Measurements from ENCODE around the gene CFDP1.

Gene CFDP1

DNA sequence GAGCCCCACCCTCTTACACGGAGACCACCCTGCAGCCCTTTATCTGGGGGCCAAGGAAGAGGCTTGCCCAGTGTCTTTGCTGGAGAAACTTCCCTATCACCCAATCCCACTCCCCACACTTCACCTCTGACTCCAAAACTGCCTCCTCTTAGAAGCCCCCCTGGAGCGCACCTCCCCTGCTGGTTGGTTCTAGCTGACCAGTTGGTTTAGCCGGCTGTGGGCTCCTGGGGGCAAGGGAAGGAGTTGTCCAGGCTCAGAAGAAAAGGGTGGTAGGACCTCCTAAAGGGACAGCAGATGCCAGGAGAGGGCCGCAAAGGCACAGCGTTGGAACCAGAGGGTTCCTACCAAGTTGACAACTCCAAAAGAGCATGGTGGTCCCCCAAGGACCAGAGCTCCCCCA is 183.9 kb downstream of the CFDP1 start:
- peak overlapping the region; percentile 75 for H3K4me3 ChIP-seq (ENCODE audit: low read length)
- H3K27ac ChIP-seq (ENCODE audit: low read length): no peak overlapping the region
- peaks cover 56% of the 10 kb centered on the region for H3K4me1 ChIP-seq (ENCODE audit: control insufficient read depth, low read depth, low read length)
- no peaks in the 10 kb centered on the region for H3K36me3 ChIP-seq (ENCODE audit: control insufficient read depth, low read depth, low read length)
- no peaks in the 10 kb centered on the region for H3K9me3 ChIP-seq (ENCODE audit: control insufficient read depth, low read depth, low read length)
- no peaks in the 10 kb centered on the region for H3K27me3 ChIP-seq (ENCODE audit: control insufficient read depth, insufficient read depth, low read length)
- no peak overlapping the region for H3K9ac ChIP-seq (ENCODE audit: low read length)

DNA sequence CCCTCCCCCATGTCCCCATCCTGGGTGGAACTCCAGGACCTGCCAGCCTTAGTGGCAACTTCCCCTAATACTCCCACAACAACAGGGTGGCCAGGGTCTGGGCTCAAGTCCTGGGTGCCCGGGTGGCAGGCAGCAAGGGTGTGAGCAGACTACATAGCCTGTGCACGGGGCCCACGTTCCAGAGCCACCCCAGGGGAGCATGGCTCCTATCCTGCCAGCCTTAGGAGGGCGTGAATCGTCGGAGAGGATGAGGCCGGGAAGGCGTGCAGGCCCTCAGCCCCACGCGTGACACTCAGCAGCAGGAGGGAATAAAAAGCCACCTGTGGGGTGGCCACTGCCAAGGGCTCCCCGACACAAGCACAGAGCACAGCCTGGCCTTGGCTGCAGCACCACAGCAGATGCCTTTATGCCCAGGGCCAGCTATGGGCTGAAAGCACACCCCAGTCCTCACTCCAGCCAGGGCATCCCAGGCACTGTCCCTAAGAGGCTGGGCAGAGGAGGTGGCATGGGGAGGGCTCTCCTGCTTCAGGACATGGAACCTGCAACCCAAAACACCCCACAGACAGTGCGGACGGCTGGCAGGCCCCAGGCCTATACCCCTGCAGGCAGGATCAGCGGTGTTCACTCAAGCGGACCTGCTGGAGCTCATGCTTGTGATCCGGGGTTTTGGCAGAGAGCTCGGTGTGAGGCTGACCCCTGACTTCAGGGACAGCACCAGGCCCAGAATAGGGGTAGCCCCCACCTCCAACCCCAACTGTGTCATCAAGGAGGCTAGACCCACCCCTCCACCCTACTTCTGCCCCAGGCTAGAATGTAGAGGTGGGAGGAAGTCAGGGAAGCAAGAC is 184.5 kb downstream of the CFDP1 start:
- H3K27me3 ChIP-seq (ENCODE audit: control insufficient read depth, insufficient read depth, low read length): no peaks in the 10 kb centered on the region
- H3K4me1 ChIP-seq (ENCODE audit: control insufficient read depth, low read depth, low read length): peaks cover 50% of the 10 kb centered on the region
- H3K4me3 ChIP-seq (ENCODE audit: low read length): no peak overlapping the region
- no peaks in the 10 kb centered on the region for H3K9me3 ChIP-seq (ENCODE audit: control insufficient read depth, low read depth, low read length)
- no peak overlapping the region for H3K27ac ChIP-seq (ENCODE audit: low read length)
- H3K9ac ChIP-seq (ENCODE audit: low read length): no peak overlapping the region
- H3K36me3 ChIP-seq (ENCODE audit: control insufficient read depth, low read depth, low read length): no peaks in the 10 kb centered on the region

GRCh38 chr16:75248142-75248535 is 185.2 kb downstream of the CFDP1 start:
- no peak overlapping the region for H3K9ac ChIP-seq (ENCODE audit: low read length)
- peaks cover 44% of the 10 kb centered on the region for H3K4me1 ChIP-seq (ENCODE audit: control insufficient read depth, low read depth, low read length)
- no peak overlapping the region for H3K27ac ChIP-seq (ENCODE audit: low read length)

DNA sequence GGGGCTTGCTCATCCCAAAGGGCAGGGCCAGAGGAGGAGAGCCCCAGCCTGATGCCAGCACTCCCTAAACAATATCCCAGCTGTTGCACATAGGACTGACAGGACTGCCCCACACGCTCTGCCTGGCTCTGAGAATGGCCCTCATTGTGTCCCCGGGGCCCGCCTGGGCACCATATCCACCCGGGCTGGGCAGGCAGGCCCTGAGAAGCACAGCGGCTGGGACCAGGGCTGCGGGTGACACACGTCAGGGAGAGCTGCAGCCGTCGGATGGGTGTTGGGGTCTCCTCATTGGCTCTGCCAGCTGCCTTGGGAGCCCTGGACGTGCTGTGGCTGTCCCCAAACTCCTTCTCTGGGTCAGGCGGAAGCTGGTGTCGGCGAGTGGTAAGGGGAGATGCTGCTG is 186.1 kb downstream of the CFDP1 start:
- Histone ChIP-seq H3K9ac (ENCODE audit: low read length) (no peak overlapping the region), H3K4me1 (ENCODE audit: control insufficient read depth, low read depth, low read length) (peaks cover 35% of the 10 kb centered on the region), H3K27me3 (ENCODE audit: control insufficient read depth, insufficient read depth, low read length) (no peaks in the 10 kb centered on the region), H3K9me3 (ENCODE audit: control insufficient read depth, low read depth, low read length) (no peaks in the 10 kb centered on the region), H3K36me3 (ENCODE audit: control insufficient read depth, low read depth, low read length) (peaks cover 8% of the 10 kb centered on the region), H3K27ac (ENCODE audit: low read length) (no peak overlapping the region), H3K4me3 (ENCODE audit: low read length) (no peak overlapping the region)

More at GRCh38 chr16:75248142-75248535, 185.2 kb downstream of the CFDP1 start:
- H3K36me3 ChIP-seq (ENCODE audit: control insufficient read depth, low read depth, low read length): peaks cover 1% of the 10 kb centered on the region
- no peaks in the 10 kb centered on the region for H3K27me3 ChIP-seq (ENCODE audit: control insufficient read depth, insufficient read depth, low read length)
- no peak overlapping the region for H3K4me3 ChIP-seq (ENCODE audit: low read length)
- no peaks in the 10 kb centered on the region for H3K9me3 ChIP-seq (ENCODE audit: control insufficient read depth, low read depth, low read length)

DNA sequence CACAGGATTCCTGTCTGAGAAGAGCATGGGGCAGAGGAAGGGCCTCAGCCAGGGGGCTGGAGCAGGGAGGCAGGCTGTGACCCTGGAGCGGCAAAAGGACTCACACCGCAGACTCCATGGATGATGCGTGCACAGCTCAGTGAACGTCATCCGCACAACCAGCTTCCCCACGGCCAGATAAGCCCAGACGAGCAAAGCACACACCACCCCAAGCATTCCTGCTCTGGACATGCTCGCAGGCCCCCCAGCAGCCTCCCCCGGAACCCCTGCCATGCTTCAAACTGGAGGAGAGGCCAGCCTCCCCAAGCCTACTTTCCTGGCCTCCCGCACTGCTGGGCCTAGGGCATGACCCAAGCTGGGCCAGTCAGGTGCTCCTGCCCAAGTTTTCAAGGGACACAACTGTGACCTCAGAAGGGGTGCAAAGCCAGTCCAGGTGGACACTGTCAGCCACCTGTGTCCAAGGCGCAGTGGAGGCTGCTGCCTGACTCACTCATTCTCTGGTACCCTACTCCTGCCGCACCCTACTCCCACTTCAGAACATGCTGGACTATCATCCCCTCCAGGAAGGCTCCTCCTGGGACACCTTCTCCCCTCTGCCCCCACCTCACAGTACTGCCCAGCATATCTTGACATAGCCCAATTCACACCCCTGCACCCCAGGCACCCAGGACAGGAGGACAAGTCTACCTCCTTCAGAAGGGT is 186.6 kb downstream of the CFDP1 start:
- Histone ChIP-seq H3K27ac (ENCODE audit: low read length) (no peak overlapping the region), H3K27me3 (ENCODE audit: control insufficient read depth, insufficient read depth, low read length) (no peaks in the 10 kb centered on the region), H3K9ac (ENCODE audit: low read length) (no peak overlapping the region), H3K4me1 (ENCODE audit: control insufficient read depth, low read depth, low read length) (peaks cover 30% of the 10 kb centered on the region), H3K36me3 (ENCODE audit: control insufficient read depth, low read depth, low read length) (peaks cover 14% of the 10 kb centered on the region), H3K4me3 (ENCODE audit: low read length) (no peak overlapping the region), H3K9me3 (ENCODE audit: control insufficient read depth, low read depth, low read length) (no peaks in the 10 kb centered on the region)

DNA sequence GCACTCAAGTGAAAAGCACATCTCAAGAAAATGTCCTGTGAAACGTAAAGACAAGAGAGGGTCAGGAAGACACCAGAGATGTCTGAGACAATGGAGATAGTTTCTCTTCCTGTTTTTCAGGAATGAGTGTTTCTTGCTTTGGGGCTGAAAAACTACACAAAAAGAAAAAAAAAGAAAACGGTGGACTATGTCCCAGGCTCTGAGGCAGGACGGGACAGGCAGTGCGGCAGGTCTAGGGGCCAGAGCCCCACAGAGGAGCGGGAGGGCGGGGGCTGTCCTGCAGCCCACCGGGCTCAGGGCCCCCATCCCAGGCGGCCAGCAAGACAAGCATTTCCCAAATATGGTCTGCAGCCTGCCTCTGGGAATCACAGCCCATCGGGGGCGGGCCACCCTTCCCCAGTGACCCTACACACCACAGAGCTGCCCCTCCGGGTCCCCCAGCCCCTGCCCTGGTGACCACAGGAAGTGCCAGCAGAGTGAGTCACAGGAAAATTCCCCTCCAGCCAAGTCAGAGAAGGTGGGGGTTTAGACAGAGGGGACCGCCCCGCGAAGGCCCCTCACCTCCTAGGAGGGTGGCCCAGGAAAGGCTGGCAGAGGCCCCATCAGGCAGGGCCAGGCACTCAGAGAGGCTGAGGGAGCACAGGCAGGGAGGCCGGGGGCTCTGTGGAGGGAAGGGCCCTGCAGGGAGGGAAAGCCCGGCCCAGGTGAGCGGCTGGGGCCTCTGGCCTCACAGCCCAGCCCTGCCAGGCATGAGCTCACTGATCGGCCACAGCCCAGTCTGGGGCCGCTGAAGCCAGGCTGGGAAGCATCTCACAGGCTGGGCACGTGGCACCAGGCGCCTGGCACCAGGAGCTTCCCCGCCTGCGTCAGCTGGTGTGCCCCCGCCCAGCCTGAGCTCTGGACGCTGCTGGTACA is 188.2 kb downstream of the CFDP1 start:
- Histone ChIP-seq H3K4me3 (ENCODE audit: low read length) (no peak overlapping the region), H3K9ac (ENCODE audit: low read length) (peak overlapping the region; percentile 16), H3K27ac (ENCODE audit: low read length) (peak overlapping the region; percentile 33), H3K4me1 (ENCODE audit: control insufficient read depth, low read depth, low read length) (peaks cover 30% of the 10 kb centered on the region), H3K9me3 (ENCODE audit: control insufficient read depth, low read depth, low read length) (no peaks in the 10 kb centered on the region), H3K27me3 (ENCODE audit: control insufficient read depth, insufficient read depth, low read length) (no peaks in the 10 kb centered on the region), H3K36me3 (ENCODE audit: control insufficient read depth, low read depth, low read length) (peaks cover 23% of the 10 kb centered on the region)

- peaks cover 22% of the 10 kb centered on the region for H3K4me1 ChIP-seq (ENCODE audit: control insufficient read depth, low read depth, low read length)
- no peaks in the 10 kb centered on the region for H3K27me3 ChIP-seq (ENCODE audit: control insufficient read depth, insufficient read depth, low read length)
- peaks cover 23% of the 10 kb centered on the region for H3K36me3 ChIP-seq (ENCODE audit: control insufficient read depth, low read depth, low read length)
- peak overlapping the region; percentile 13 for H3K27ac ChIP-seq (ENCODE audit: low read length)
- H3K9ac ChIP-seq (ENCODE audit: low read length): peak overlapping the region; percentile 16
- no peak overlapping the region for H3K4me3 ChIP-seq (ENCODE audit: low read length)
- no peaks in the 10 kb centered on the region for H3K9me3 ChIP-seq (ENCODE audit: control insufficient read depth, low read depth, low read length)
Measured at GRCh38 chr16:75244225-75244809, 189.0 kb downstream of the CFDP1 start.
